K562 (cell line): Measurements from ENCODE around the gene HERC3. TPM values are rescaled to one million over a fixed set of nuclear protein-coding genes. Genes with fewer than 3 reads are reported as not detected.

ENCODE experiments used
- ATAC-seq: fragments of 200-7000 bp; cut with Tn5 transposase; 3 replicates; pipeline ENCODE4 v1.9.1; 2020; ENCODE audit warnings: moderate library complexity
- BruUV-seq: library from RNA; stranded (reverse); fragments of 400-500 nt; replicated peaks from 2 replicates; lab custom pipeline; 2021; lab: Mats Ljungman, UMichigan
- CTCF ChIA-PET: fragments of 300-600 bp; formaldehyde crosslinking; extraction: SDS; loops from one replicate; lab custom pipeline; 2021; ENCODE audit warnings: low intra/inter-chr PET ratio; lab: Yijun Ruan, JAX
- POLR2A ChIA-PET: fragments of 300-600, 350-650 bp; sonication (Branson Sonifier 250); formaldehyde crosslinking; extraction: SDS; loops from one replicate; lab custom pipeline; 2021; ENCODE audit warnings: antibody characterized with exemption, inconsistent platforms; lab: Yijun Ruan, JAX
- DNase-seq, 4 experiments: peaks; one replicate each; pipeline versions ENCODE4 v3.0.0 to v3.0.0-alpha.2; 2011 to 2018; ENCODE audit warnings: low spot score in 3 of 4, mixed read lengths in 3 of 4; ENCODE audit errors: extremely low read depth in 1 of 4
- FAIRE-seq: peaks from 2 replicates; lab custom pipeline; 2011; peaks lifted over from hg19 to GRCh38; lab: Jason Lieb, UNC
- H2AFZ ChIP-seq: 2 replicates; pipeline ENCODE4 v1.6.0; 2011; ENCODE audit warnings: low read depth, low read length, control low read depth, inconsistent platforms
- H3K27ac ChIP-seq: fragments of 200-600 bp; 3 replicates; pipeline ENCODE4 v1.8.0; 2011; ENCODE audit warnings: low read depth, mild to moderate bottlenecking, control low read depth, inconsistent platforms, low read length, moderate library complexity, mixed read lengths; ENCODE audit errors: extremely low read depth
- H3K27me3 ChIP-seq, 2 experiments: fragments of 300-600 bp in 1 of 2; 2 replicates in 1 of 2; 3 replicates in 1 of 2; pipeline versions ENCODE4 v1.6.0 to v1.8.0; 2011; ENCODE audit warnings: inconsistent platforms in 2 of 2, low read length in 2 of 2, mild to moderate bottlenecking in 1 of 2, mixed read lengths in 1 of 2, moderate library complexity in 1 of 2; ENCODE audit not compliant: control insufficient read depth in 2 of 2, insufficient read depth in 2 of 2
- H3K36me3 ChIP-seq: fragments of 300-600 bp; 3 replicates; pipeline ENCODE4 v1.8.0; 2011; ENCODE audit warnings: mild to moderate bottlenecking, low read length, inconsistent platforms; ENCODE audit not compliant: control insufficient read depth, insufficient read depth
- H3K4me1 ChIP-seq, 2 experiments: fragments of 200-600 bp in 1 of 2; replicated peaks in 1 of 2; 2 replicates in 1 of 2; 3 replicates in 1 of 2; pipeline versions ENCODE4 v1.5.1 to v1.8.0; 2011; ENCODE audit warnings: inconsistent platforms in 2 of 2, low read length in 2 of 2, mild to moderate bottlenecking in 1 of 2, mixed read lengths in 1 of 2, moderate library complexity in 1 of 2; ENCODE audit not compliant: control insufficient read depth in 2 of 2, insufficient read depth in 2 of 2
- H3K4me2 ChIP-seq: 2 replicates; pipeline ENCODE4 v1.6.1; 2011; ENCODE audit warnings: low read length, control low read depth, inconsistent platforms, mixed read lengths; ENCODE audit not compliant: insufficient read depth
- H3K4me3 ChIP-seq: fragments of 200-600 bp; sonication (generic), shearing (Covaris generic); 2 replicates; pipeline ENCODE4 v1.5.1; 2016; ENCODE audit warnings: control low read depth, inconsistent platforms
- H3K79me2 ChIP-seq: fragments of 200-600 bp; 3 replicates; pipeline ENCODE4 v1.8.0; 2011; ENCODE audit warnings: low read length, inconsistent platforms; ENCODE audit not compliant: control insufficient read depth, insufficient read depth
- H3K9ac ChIP-seq, 2 experiments: 2 replicates each; pipeline versions ENCODE4 v1.6.0 to v1.6.1; 2011; ENCODE audit warnings: low read depth in 2 of 2, low read length in 2 of 2, control low read depth in 1 of 2, inconsistent platforms in 1 of 2, mild to moderate bottlenecking in 1 of 2, mixed read lengths in 1 of 2; ENCODE audit not compliant: insufficient read depth in 1 of 2
- H3K9me1 ChIP-seq: one replicate; pipeline ENCODE4 v1.6.0; 2011; ENCODE audit warnings: inconsistent platforms, mild to moderate bottlenecking, low read length, moderate library complexity; ENCODE audit not compliant: control insufficient read depth, insufficient read depth
- H3K9me3 ChIP-seq: replicated peaks from 2 replicates; pipeline ENCODE4 v1.5.1; 2011; ENCODE audit warnings: low read depth, low read length, inconsistent platforms; ENCODE audit not compliant: control insufficient read depth, insufficient read depth
- H4K20me1 ChIP-seq: replicated peaks from 2 replicates; pipeline ENCODE4 v1.6.1; 2011; ENCODE audit warnings: low read length, inconsistent platforms, mixed read lengths; ENCODE audit not compliant: control insufficient read depth, insufficient read depth
- ARID3A ChIP-seq: IDR thresholded peaks from 2 replicates; pipeline ENCODE4 v1.6.1; 2012; ENCODE audit warnings: low read depth, low read length, improper control_type of control experiment, borderline replicate concordance
- BRD4 ChIP-seq: fragments of 200-600 bp; sonication (generic); IDR thresholded peaks from 2 replicates; pipeline ENCODE4 v1.6.1; 2017; ENCODE audit warnings: inconsistent platforms
- FOXA1 ChIP-seq: fragments of 450-650 bp; IDR thresholded peaks from 2 replicates; pipeline ENCODE4 v1.6.1; 2016; ENCODE audit warnings: mild to moderate bottlenecking, borderline replicate concordance
- MNT ChIP-seq, 2 experiments: fragments of 450-650 bp; conservative IDR thresholded peaks; 2 replicates each; pipeline ENCODE4 v1.6.1; 2017; ENCODE audit warnings: mild to moderate bottlenecking in 2 of 2, moderate library complexity in 2 of 2
- RERE ChIP-seq: sonication (generic); formaldehyde crosslinking; IDR thresholded peaks from 2 replicates; pipeline ENCODE4 v1.8.0; 2023; ENCODE audit warnings: missing genetic modification reagents, mild to moderate bottlenecking, borderline replicate concordance
- ZHX1 ChIP-seq: fragments of 150-350 bp; conservative IDR thresholded peaks from 2 replicates; pipeline ENCODE4 v1.6.1; 2014; ENCODE audit warnings: low read length
- ZNF174 ChIP-seq: fragments of 250-450 bp; sonication (Bioruptor Pico); IDR thresholded peaks from 2 replicates; pipeline ENCODE4 v1.4.0; 2020; ENCODE audit warnings: mild to moderate bottlenecking
- ZNF282 ChIP-seq: sonication (generic); formaldehyde crosslinking; IDR thresholded peaks from 2 replicates; pipeline ENCODE4 v1.8.1; 2023; ENCODE audit warnings: missing genetic modification reagents
- ZNF354B ChIP-seq: fragments of 250-450 bp; sonication (Bioruptor Pico); IDR thresholded peaks from 2 replicates; pipeline ENCODE4 v1.4.0; 2020
- WGBS: fragments of 100-300 bp; shearing (Covaris generic); methylation state at CpG from one replicate; pipeline ENCODE4 v1.1.6; 2016; ENCODE audit warnings: low coverage, mixed read lengths; ENCODE audit not compliant: insufficient coverage; ENCODE audit errors: missing lambda C conversion rate; 5-methylcytosine and 5-hydroxymethylcytosine counted together
- in situ Hi-C: fragments of 300-500 bp; cut with MboI; formaldehyde crosslinking; loops from 4 replicates; pipeline ENCODE4 v1.15.0; 2018; ENCODE audit warnings: inconsistent platforms, mixed read lengths
- intact Hi-C: fragments of 100-400 bp; cut with micrococcal nuclease; formaldehyde crosslinking; loops from 2 replicates; pipeline ENCODE4 v1.14.2; 2022
- polyA plus RNA-seq, 8 experiments: library from polyadenylated mRNA; depleted of rRNA in 4 of 8; stranded (reverse) in 5 of 8; unstranded in 3 of 8; fragments of >200 nt; fragmentation: Nextera tagmentation in 2 of 8; fragmentation: Illumina TruSeq in 1 of 8; extraction: Ambion mirVana in 2 of 8; extraction: Trizol in 1 of 8; gene quantifications; 2 replicates each; pipeline versions ENCODE4 v1.2.1 to v1.2.3, GENCODE V29; 2011 to 2014; ENCODE audit warnings: inconsistent platforms in 1 of 8, missing spikeins in 1 of 8
- total RNA-seq, 7 experiments: library from RNA; depleted of rRNA in 6 of 7; stranded (reverse); fragments of >200 nt in 6 of 7; fragmentation: Illumina TruSeq in 2 of 7; extraction: Trizol in 2 of 7; gene quantifications; 2 replicates each; pipeline versions ENCODE4 v1.2.1 to v1.2.3, GENCODE V29; 2011 to 2021; ENCODE audit warnings: low replicate concordance in 1 of 7

The HERC3 gene
- total and polyA plus RNA-seq, 9 of the 15 experiments (the other 6 are each of a cell fraction or from before 2014, with no cell fraction given) = 1.8 to 13.1 (median 7.6) TPM

GRCh38 chr4:88649716-88650115, 57.4 kb downstream of the HERC3 start (continued):
- TF ChIP-seq MNT (conservative IDR thresholded peaks at IDR 0.05) (no peak), BRD4 (no peak), ZNF354B (CRISPR knock-in tag) (no peak), ARID3A (no peak), FOXA1 (no peak)
- TF ChIP-seq, all 486 proteins: peak for 0

- no peak overlapping the region for H2AFZ ChIP-seq
- no peak overlapping the region for H3K9ac ChIP-seq
- H3K79me2 ChIP-seq = no peaks in the 10 kb centered on the region
- H3K9me3 ChIP-seq = no peaks in the 10 kb centered on the region
- H4K20me1 ChIP-seq = no peaks in the 10 kb centered on the region
- in situ Hi-C loops (no loop called here), intact Hi-C loops (no loop called here)
- no peak overlapping the region for H3K4me3 ChIP-seq
- no TSS peak for BruUV-seq
- DNase-seq = no peak
- no peaks in the 10 kb centered on the region for H3K4me1 ChIP-seq
- no peaks in the 10 kb centered on the region for H3K9me1 ChIP-seq
- 33% methylated on average over 4 of the region's 4 CpGs for WGBS
- no peaks in the 10 kb centered on the region for H3K27me3 ChIP-seq
- ChIA-PET POLR2A (no interaction called here), CTCF (no interaction called here)
- H3K27ac ChIP-seq = no peak overlapping the region
- FAIRE-seq = no peak
- H3K36me3 ChIP-seq = no peaks in the 10 kb centered on the region
- no peak for ATAC-seq
- no peak overlapping the region for H3K4me2 ChIP-seq
- no peak for TF ChIP-seq ZNF174
- TF ChIP-seq RERE (CRISPR knock-in tag) = no peak
- TF ChIP-seq ZNF282 (CRISPR knock-in tag) = no peak
- TF ChIP-seq ZHX1 = no peak
Observed at GRCh38 chr4:88653371-88653946, 61.2 kb downstream of the HERC3 start.
